Measurements from ENCODE around the gene CNOT11. TPM values are rescaled to one million over a fixed set of nuclear protein-coding genes. Genes with fewer than 3 reads are reported as not detected.

CNOT11 gene
- total and polyA plus RNA-seq, 2 of the 8 experiments (the other 6 are each of a cell fraction or from before 2014, with no cell fraction given): 41.5 to 54.6 TPM

DNA sequence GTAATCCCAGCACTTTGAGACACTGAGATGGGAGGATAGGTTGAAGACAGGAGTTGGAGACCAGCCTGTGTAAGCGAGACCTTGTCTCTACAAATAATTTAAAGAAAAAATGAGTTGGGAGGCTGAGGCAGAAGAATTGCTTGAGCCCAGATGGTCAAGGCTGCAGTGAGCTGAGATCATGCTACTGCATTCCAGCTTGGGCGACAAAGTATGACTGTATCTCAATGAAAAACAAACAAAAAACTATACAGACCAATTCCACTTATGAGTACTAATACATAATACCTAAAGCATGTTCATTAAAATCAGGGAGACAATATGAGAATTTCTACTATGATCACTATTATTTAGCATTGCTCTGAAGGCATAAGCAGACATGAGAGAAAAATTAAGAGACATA lies 43.2 kb downstream of the CNOT11 start:
- no peak overlapping the region for H3K56ac ChIP-seq (replicated peaks; ENCODE audit: insufficient read length, low read depth, low read length)
- no peak overlapping the region for H3K4me3 ChIP-seq (ENCODE audit: extremely low read depth in 1 of 4, insufficient read depth in 2 of 4, low read depth in 3 of 4, low read length in 4 of 4)
- DNase-seq (ENCODE audit: low read depth in 1 of 2, low spot score in 2 of 2) (no peak), FAIRE-seq (no peak)
- POLR2A ChIA-PET (ENCODE audit: partially characterized antibody): interaction anchor here (1.8 kb wide), 1 partner anchor 25 kb away, joined by 4 read pairs; no protein-coding TSS in a partner anchor
- H2AK5ac ChIP-seq (ENCODE audit: low read depth, low read length): no peak overlapping the region
- H3K18ac ChIP-seq (ENCODE audit: extremely low read depth, low read length): no peak overlapping the region
- no peaks in the 10 kb centered on the region for H3K4me1 ChIP-seq (replicated peaks in 1 of 4; ENCODE audit: control insufficient read depth in 3 of 4, insufficient read depth in 4 of 4, low read length in 3 of 4)
- H4K5ac ChIP-seq (ENCODE audit: insufficient read length, low read depth, low read length): no peak overlapping the region
- H3K27ac ChIP-seq (ENCODE audit: low read depth, low read length): no peak overlapping the region
- no peak overlapping the region for H3K14ac ChIP-seq (ENCODE audit: insufficient read length)
- 94% methylated on average over 2 of the region's 2 CpGs; no CpG with 5 or more reads in 1 of the 2 experiments for WGBS, 2 experiments (ENCODE audit: extremely low coverage in 1 of 2, insufficient coverage in 1 of 2, insufficient read length in 1 of 2, insufficient replicate concordance in 2 of 2, low coverage in 1 of 2, low lambda C conversion rate in 2 of 2, missing lambda C conversion rate in 1 of 2)
- no peak overlapping the region for H2BK20ac ChIP-seq (ENCODE audit: low read length)
- H3K4ac ChIP-seq (replicated peaks; ENCODE audit: insufficient read length, low read depth, low read length): no peak overlapping the region
- H3K79me1 ChIP-seq (ENCODE audit: low read depth, low read length): peaks cover 9% of the 10 kb centered on the region
- H3K23me2 ChIP-seq (ENCODE audit: low read depth, low read length): no peaks in the 10 kb centered on the region
- peaks cover 0 to 46% of the 10 kb centered on the region in 2 experiments; a peak in 3 of 4 replicates for H3K79me2 ChIP-seq (ENCODE audit: control insufficient read depth in 1 of 2, insufficient read depth in 2 of 2, low read length in 2 of 2)
- H3K9me3 ChIP-seq (ENCODE audit: insufficient read depth in 2 of 2, low read depth in 1 of 2, low read length in 1 of 2): no peaks in the 10 kb centered on the region
- H3K36me3 ChIP-seq (ENCODE audit: control insufficient read depth in 2 of 4, insufficient read depth in 4 of 4, low read length in 3 of 4): peaks cover 0 to 15% (median 1%) of the 10 kb centered on the region in 4 experiments; a peak in 3 of 8 replicates
- no peak overlapping the region for H2BK15ac ChIP-seq (ENCODE audit: low read length)
- no peak overlapping the region for H4K91ac ChIP-seq (replicated peaks; ENCODE audit: insufficient read length, low read length)
- CTCF ChIA-PET (ENCODE audit: partially characterized antibody): interaction anchor here (0.6 to 0.7 kb wide), 2 partner anchors 301 to 695 kb away, joined by 3 to 4 read pairs; no protein-coding TSS in a partner anchor
- H2BK12ac ChIP-seq (ENCODE audit: low read depth, low read length): no peak overlapping the region
- H2BK120ac ChIP-seq (replicated peaks; ENCODE audit: low read depth, low read length): no peak overlapping the region
- H3K23ac ChIP-seq (ENCODE audit: insufficient read length): no peak overlapping the region
- no peak overlapping the region for H4K8ac ChIP-seq (ENCODE audit: extremely low read depth, insufficient read depth, low read length)
- peaks cover 0 to 13% of the 10 kb centered on the region in 2 experiments for H4K20me1 ChIP-seq (replicated peaks in 1 of 2; ENCODE audit: control insufficient read depth in 1 of 2, insufficient read depth in 2 of 2, low read length in 2 of 2)
- H3K9ac ChIP-seq (replicated peaks in 1 of 4; ENCODE audit: extremely low read depth in 1 of 4, low read depth in 3 of 4, low read length in 3 of 4): no peak overlapping the region
- no peak overlapping the region for H2BK5ac ChIP-seq (ENCODE audit: low read depth, low read length)
- H3K4me2 ChIP-seq (ENCODE audit: insufficient read depth in 1 of 2, low read depth in 2 of 2, low read length in 2 of 2): no peak overlapping the region
- no peak overlapping the region for H2AFZ ChIP-seq (ENCODE audit: low read length)
- H3K27me3 ChIP-seq (replicated peaks in 1 of 4; ENCODE audit: control insufficient read depth in 3 of 4, extremely low read depth in 1 of 4, insufficient read depth in 3 of 4, low read length in 3 of 4): no peaks in the 10 kb centered on the region
- no peak for TF ChIP-seq POLR2AphosphoS5 (IDR thresholded peaks at IDR 0.05; ENCODE audit: low read depth, low read length)
- no peak for TF ChIP-seq EGR1 (IDR thresholded peaks at IDR 0.05; ENCODE audit: borderline replicate concordance, low read depth, low read length)
- no peak for TF ChIP-seq CEBPB (IDR thresholded peaks at IDR 0.05; ENCODE audit: low read depth, low read length)
- no peak for TF ChIP-seq KDM5A (IDR thresholded peaks at IDR 0.05; ENCODE audit: low read length)
- TF ChIP-seq CTCF (IDR thresholded peaks at IDR 0.05; ENCODE audit: control extremely low read depth in 1 of 3, insufficient read depth in 1 of 3, low read depth in 1 of 3, low read length in 3 of 3): no peak
- no peak for TF ChIP-seq SAP30 (IDR thresholded peaks at IDR 0.05; ENCODE audit: insufficient read depth, insufficient replicate concordance, low read length)
- TF ChIP-seq BRCA1 (IDR thresholded peaks at IDR 0.05; ENCODE audit: low read depth, low read length): no peak
- TF ChIP-seq TBP (IDR thresholded peaks at IDR 0.05; ENCODE audit: low read depth, low read length): no peak
- TF ChIP-seq, protein P1, sequence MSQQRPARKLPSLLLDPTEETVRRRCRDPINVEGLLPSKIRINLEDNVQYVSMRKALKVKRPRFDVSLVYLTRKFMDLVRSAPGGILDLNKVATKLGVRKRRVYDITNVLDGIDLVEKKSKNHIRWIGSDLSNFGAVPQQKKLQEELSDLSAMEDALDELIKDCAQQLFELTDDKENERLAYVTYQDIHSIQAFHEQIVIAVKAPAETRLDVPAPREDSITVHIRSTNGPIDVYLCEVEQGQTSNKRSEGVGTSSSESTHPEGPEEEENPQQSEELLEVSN (IDR thresholded peaks at IDR 0.05): no peak
